Panc1 (cell line): ENCODE results near the gene STAC3. TPM values are rescaled to one million over a fixed set of nuclear protein-coding genes. Genes with fewer than 3 reads are reported as not detected.

Experiments
- ATAC-seq: fragments of 200-7000 bp; cut with Tn5 transposase; 2 replicates; pipeline ENCODE4 v1.9.1; 2020; ENCODE audit warnings: mild to moderate bottlenecking, moderate library complexity
- BruUV-seq: library from RNA; stranded (reverse); fragments of 400-500 nt; replicated peaks from 2 replicates; lab custom pipeline; 2021; lab: Mats Ljungman, UMichigan
- CTCF ChIA-PET: fragments of 300-600 bp; sonication (Branson Sonifier 250); formaldehyde crosslinking; loops from one replicate; lab custom pipeline; 2022; ENCODE audit warnings: antibody characterized with exemption; lab: Charles Lee
- POLR2A ChIA-PET: fragments of 300-600 bp; sonication (Branson Sonifier 250); formaldehyde crosslinking; loops from one replicate; lab custom pipeline; 2022; ENCODE audit warnings: antibody characterized with exemption; lab: Charles Lee
- DNase-seq: peaks from one replicate; pipeline ENCODE4 v3.0.0-alpha.2; 2010; ENCODE audit warnings: low read depth, low spot score
- H3K27ac ChIP-seq: 2 replicates; pipeline ENCODE4 v1.5.1; 2011; ENCODE audit warnings: mild to moderate bottlenecking, low read length, inconsistent platforms
- H3K27me3 ChIP-seq: fragments of 200-500 bp; sonication (Bioruptor generic); 2 replicates; pipeline ENCODE4 v1.6.0; 2014; ENCODE audit warnings: low read length, inconsistent platforms; ENCODE audit not compliant: control insufficient read depth, insufficient read depth
- H3K36me3 ChIP-seq: fragments of 200-500 bp; sonication (Bioruptor generic); 2 replicates; pipeline ENCODE4 v1.5.1; 2014; ENCODE audit warnings: inconsistent platforms, mild to moderate bottlenecking, low read length, moderate library complexity; ENCODE audit not compliant: control insufficient read depth, insufficient read depth
- H3K4me1 ChIP-seq: 2 replicates; pipeline ENCODE4 v1.5.1; 2011; ENCODE audit warnings: inconsistent platforms, mild to moderate bottlenecking, low read length, moderate library complexity; ENCODE audit not compliant: control insufficient read depth, insufficient read depth
- H3K4me3 ChIP-seq, 2 experiments: 2 replicates each; pipeline ENCODE4 v1.5.1; 2011 to 2012; ENCODE audit warnings: low read depth in 2 of 2, low read length in 2 of 2, mild to moderate bottlenecking in 2 of 2, inconsistent platforms in 1 of 2, moderate library complexity in 1 of 2
- H3K9me3 ChIP-seq: fragments of 200-500 bp; sonication (Bioruptor generic); 2 replicates; pipeline ENCODE4 v1.5.1; 2014; ENCODE audit warnings: low read depth, mild to moderate bottlenecking, inconsistent platforms, low read length, moderate library complexity; ENCODE audit not compliant: control insufficient read depth, insufficient read depth
- POLR2AphosphoS5 ChIP-seq: IDR thresholded peaks from 2 replicates; pipeline ENCODE4 v1.6.1; 2012; ENCODE audit warnings: mild to moderate bottlenecking, low read depth, low read length, moderate library complexity
- REST ChIP-seq, 2 experiments: IDR thresholded peaks; 2 replicates each; pipeline ENCODE4 v1.6.1; 2011 to 2012; ENCODE audit warnings: low read depth in 2 of 2, control low read depth in 1 of 2, low read length in 1 of 2, mild to moderate bottlenecking in 1 of 2, moderate library complexity in 1 of 2; ENCODE audit not compliant: insufficient read depth in 1 of 2
- SIN3A ChIP-seq: IDR thresholded peaks from 2 replicates; pipeline ENCODE4 v1.6.1; 2012; ENCODE audit warnings: low read depth, mild to moderate bottlenecking, low read length, moderate library complexity, borderline replicate concordance; ENCODE audit not compliant: insufficient read depth
- TCF7L2 ChIP-seq: IDR thresholded peaks from 2 replicates; pipeline ENCODE4 v1.6.1; 2011; ENCODE audit warnings: mild to moderate bottlenecking, low read depth, low read length, inconsistent platforms
- in situ Hi-C: cut with HindIII; loops from 2 replicates; pipeline ENCODE4 v1.10.0; 2016; ENCODE audit warnings: low sequenced_read_pairs, low pct_unique_long_range_greater_than_20kb
- intact Hi-C: fragments of 100-400 bp; cut with micrococcal nuclease; formaldehyde crosslinking; loops from one replicate; pipeline ENCODE4 v1.10.0; 2022; ENCODE audit not compliant: unreplicated experiment
- total RNA-seq: library from RNA; stranded (reverse); gene quantifications from one replicate; pipeline ENCODE4 v1.2.1, GENCODE V29; 2021; ENCODE audit not compliant: unreplicated experiment
- TF ChIP-seq, protein P1 (sequence below): fragments of 450-650 bp; IDR thresholded peaks from 2 replicates; pipeline ENCODE4 v1.5.1; 2017; ENCODE audit warnings: mild to moderate bottlenecking

STAC3 gene
- total RNA-seq, 1 experiment from 2014 or later = 0.87 TPM

GRCh38 chr12:57200497-57200896 is 50.5 kb downstream of the STAC3 start:
- no TSS peak for BruUV-seq
- no peaks in the 10 kb centered on the region for H3K4me1 ChIP-seq
- ChIA-PET POLR2A (no interaction called here), CTCF (no interaction called here)
- no peak for ATAC-seq
- H3K27me3 ChIP-seq = no peaks in the 10 kb centered on the region
- no peaks in the 10 kb centered on the region for H3K36me3 ChIP-seq
- no peak for DNase-seq
- no peak overlapping the region for H3K4me3 ChIP-seq
- intact Hi-C loops (no loop called here), in situ Hi-C loops (no loop called here)
- no peak overlapping the region for H3K27ac ChIP-seq
- TF ChIP-seq TCF7L2 (no peak), SIN3A (no peak), POLR2AphosphoS5 (no peak), REST (IDR thresholded peaks at IDR 0.05; ENCODE audit: insufficient read depth in 1 of 2, low read depth in 2 of 2, low read length in 1 of 2) (no peak)
- TF ChIP-seq, protein P1, sequence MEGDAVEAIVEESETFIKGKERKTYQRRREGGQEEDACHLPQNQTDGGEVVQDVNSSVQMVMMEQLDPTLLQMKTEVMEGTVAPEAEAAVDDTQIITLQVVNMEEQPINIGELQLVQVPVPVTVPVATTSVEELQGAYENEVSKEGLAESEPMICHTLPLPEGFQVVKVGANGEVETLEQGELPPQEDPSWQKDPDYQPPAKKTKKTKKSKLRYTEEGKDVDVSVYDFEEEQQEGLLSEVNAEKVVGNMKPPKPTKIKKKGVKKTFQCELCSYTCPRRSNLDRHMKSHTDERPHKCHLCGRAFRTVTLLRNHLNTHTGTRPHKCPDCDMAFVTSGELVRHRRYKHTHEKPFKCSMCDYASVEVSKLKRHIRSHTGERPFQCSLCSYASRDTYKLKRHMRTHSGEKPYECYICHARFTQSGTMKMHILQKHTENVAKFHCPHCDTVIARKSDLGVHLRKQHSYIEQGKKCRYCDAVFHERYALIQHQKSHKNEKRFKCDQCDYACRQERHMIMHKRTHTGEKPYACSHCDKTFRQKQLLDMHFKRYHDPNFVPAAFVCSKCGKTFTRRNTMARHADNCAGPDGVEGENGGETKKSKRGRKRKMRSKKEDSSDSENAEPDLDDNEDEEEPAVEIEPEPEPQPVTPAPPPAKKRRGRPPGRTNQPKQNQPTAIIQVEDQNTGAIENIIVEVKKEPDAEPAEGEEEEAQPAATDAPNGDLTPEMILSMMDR = no peak
- H3K9me3 ChIP-seq = no peaks in the 10 kb centered on the region

DNA sequence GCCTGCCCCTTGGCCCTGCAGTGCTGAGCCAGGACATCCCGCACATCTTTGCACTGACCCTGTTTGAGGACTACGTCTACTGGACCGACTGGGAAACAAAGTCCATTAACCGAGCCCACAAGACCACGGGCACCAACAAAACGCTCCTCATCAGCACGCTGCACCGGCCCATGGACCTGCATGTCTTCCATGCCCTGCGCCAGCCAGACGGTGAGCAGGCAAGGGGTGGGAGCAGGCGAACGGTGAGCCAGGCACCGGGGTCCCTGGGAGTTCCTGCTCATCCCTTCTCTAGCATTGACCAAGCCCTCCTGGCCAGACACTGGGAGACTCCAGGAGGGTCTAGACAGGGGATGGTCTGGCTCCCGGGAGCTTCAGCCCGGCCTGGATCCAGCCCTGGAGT is 51.8 kb downstream of the STAC3 start:
- ATAC-seq (no peak), DNase-seq (no peak)
- Histone ChIP-seq H3K27me3 (no peaks in the 10 kb centered on the region), H3K9me3 (no peaks in the 10 kb centered on the region), H3K27ac (no peak overlapping the region), H3K4me1 (no peaks in the 10 kb centered on the region), H3K4me3 (no peak overlapping the region), H3K36me3 (no peaks in the 10 kb centered on the region)
- CTCF ChIA-PET = interaction anchor here (0.5 kb wide), 1 partner anchor 71 kb away, joined by 3 read pairs; the partner anchor contains the start of gene LRP1
- BruUV-seq = no TSS peak
- POLR2A ChIA-PET = no interaction called here
- intact Hi-C loops (no loop called here), in situ Hi-C loops (no loop called here)
- TF ChIP-seq POLR2AphosphoS5 (no peak), REST (IDR thresholded peaks at IDR 0.05; ENCODE audit: insufficient read depth in 1 of 2, low read depth in 2 of 2, low read length in 1 of 2) (no peak), SIN3A (no peak), TCF7L2 (no peak)
- TF ChIP-seq, protein P1 = no peak
